Measurements from ENCODE around the gene GULP1. TPM values are rescaled to one million over a fixed set of nuclear protein-coding genes. Genes with fewer than 3 reads are reported as not detected.

The GULP1 gene
- total and polyA plus RNA-seq, 2 of the 13 experiments (the other 11 are each of a cell fraction or from before 2014, with no cell fraction given): 0.15 TPM; not detected in 1

- TF ChIP-seq ZBTB14 (CRISPR knock-in tag; IDR thresholded peaks at IDR 0.05): no peak
- no peak for TF ChIP-seq XBP1 (CRISPR knock-in tag; IDR thresholded peaks at IDR 0.05)
- no peak for TF ChIP-seq NFE2 (CRISPR knock-in tag; IDR thresholded peaks at IDR 0.05)
- TF ChIP-seq, protein P1, sequence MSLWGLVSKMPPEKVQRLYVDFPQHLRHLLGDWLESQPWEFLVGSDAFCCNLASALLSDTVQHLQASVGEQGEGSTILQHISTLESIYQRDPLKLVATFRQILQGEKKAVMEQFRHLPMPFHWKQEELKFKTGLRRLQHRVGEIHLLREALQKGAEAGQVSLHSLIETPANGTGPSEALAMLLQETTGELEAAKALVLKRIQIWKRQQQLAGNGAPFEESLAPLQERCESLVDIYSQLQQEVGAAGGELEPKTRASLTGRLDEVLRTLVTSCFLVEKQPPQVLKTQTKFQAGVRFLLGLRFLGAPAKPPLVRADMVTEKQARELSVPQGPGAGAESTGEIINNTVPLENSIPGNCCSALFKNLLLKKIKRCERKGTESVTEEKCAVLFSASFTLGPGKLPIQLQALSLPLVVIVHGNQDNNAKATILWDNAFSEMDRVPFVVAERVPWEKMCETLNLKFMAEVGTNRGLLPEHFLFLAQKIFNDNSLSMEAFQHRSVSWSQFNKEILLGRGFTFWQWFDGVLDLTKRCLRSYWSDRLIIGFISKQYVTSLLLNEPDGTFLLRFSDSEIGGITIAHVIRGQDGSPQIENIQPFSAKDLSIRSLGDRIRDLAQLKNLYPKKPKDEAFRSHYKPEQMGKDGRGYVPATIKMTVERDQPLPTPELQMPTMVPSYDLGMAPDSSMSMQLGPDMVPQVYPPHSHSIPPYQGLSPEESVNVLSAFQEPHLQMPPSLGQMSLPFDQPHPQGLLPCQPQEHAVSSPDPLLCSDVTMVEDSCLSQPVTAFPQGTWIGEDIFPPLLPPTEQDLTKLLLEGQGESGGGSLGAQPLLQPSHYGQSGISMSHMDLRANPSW (CRISPR knock-in tag; IDR thresholded peaks at IDR 0.05; ENCODE audit: borderline replicate concordance): no peak
- TF ChIP-seq ZNF557 (CRISPR knock-in tag; IDR thresholded peaks at IDR 0.05): no peak
- no peak for TF ChIP-seq ZNF10 (CRISPR knock-in tag; IDR thresholded peaks at IDR 0.05; ENCODE audit: borderline replicate concordance, low read depth)
- TF ChIP-seq, protein P2, sequence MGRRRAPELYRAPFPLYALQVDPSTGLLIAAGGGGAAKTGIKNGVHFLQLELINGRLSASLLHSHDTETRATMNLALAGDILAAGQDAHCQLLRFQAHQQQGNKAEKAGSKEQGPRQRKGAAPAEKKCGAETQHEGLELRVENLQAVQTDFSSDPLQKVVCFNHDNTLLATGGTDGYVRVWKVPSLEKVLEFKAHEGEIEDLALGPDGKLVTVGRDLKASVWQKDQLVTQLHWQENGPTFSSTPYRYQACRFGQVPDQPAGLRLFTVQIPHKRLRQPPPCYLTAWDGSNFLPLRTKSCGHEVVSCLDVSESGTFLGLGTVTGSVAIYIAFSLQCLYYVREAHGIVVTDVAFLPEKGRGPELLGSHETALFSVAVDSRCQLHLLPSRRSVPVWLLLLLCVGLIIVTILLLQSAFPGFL (CRISPR knock-in tag; IDR thresholded peaks at IDR 0.05): no peak
- TF ChIP-seq MEIS2 (CRISPR knock-in tag; IDR thresholded peaks at IDR 0.05): no peak
- no peak for TF ChIP-seq TRAFD1 (CRISPR knock-in tag; IDR thresholded peaks at IDR 0.05; ENCODE audit: borderline replicate concordance)
- peaks cover 7% of the 10 kb centered on the region; the same call in 1 of the 2 replicates for H3K9me3 ChIP-seq (ENCODE audit: low read length)
- no peak overlapping the region for H3K27ac ChIP-seq (ENCODE audit: extremely low read length, insufficient read depth, low read length)
- H3K36me3 ChIP-seq (replicated peaks in 1 of 2; ENCODE audit: control insufficient read depth in 1 of 2, insufficient read depth in 2 of 2, low read length in 2 of 2): no peaks in the 10 kb centered on the region
- H3K4me1 ChIP-seq (ENCODE audit: insufficient read depth, low read length): no peaks in the 10 kb centered on the region
- no peaks in the 10 kb centered on the region for H3K79me2 ChIP-seq (ENCODE audit: insufficient read depth, low read length)
- in situ Hi-C loops (cut with HindIII; ENCODE audit: extremely low pct_ligation_motif_present, low pct_unique_long_range_greater_than_20kb): no loop called here
- intact Hi-C loops (cut with micrococcal nuclease; ENCODE audit: unreplicated experiment): no loop called here
- H3K4me2 ChIP-seq (ENCODE audit: low read depth, low read length): no peak overlapping the region
- BruUV-seq (replicated peaks): no TSS peak
- ChIA-PET CTCF (ENCODE audit: low intra/inter-chr PET ratio, low total read pairs) (no interaction called here), POLR2A (no interaction called here)
- FAIRE-seq (no peak), DNase-seq (ENCODE audit: low spot score) (no peak), ATAC-seq (no peak)
- H3K27me3 ChIP-seq (ENCODE audit: control insufficient read depth in 1 of 2, insufficient read depth in 2 of 2, low read length in 2 of 2): no peaks in the 10 kb centered on the region
- H3K9ac ChIP-seq (ENCODE audit: insufficient read depth, low read depth, low read length): no peak overlapping the region
- H4K20me1 ChIP-seq (ENCODE audit: insufficient read depth, low read length): no peaks in the 10 kb centered on the region
- H3K4me3 ChIP-seq (replicated peaks in 1 of 3; ENCODE audit: insufficient read depth in 1 of 3, low read depth in 2 of 3, low read length in 3 of 3): no peak overlapping the region
- no peak overlapping the region for H2AFZ ChIP-seq (ENCODE audit: low read length)
- 15% methylated on average over 2 of the region's 2 CpGs for WGBS (ENCODE audit: low lambda C conversion rate)
Measured at GRCh38 chr2:188382107-188382506, 90.4 kb downstream of the GULP1 start.

Data from HepG2 (cell line).